Measurements from ENCODE around the gene FYTTD1.

FYTTD1 gene

DNA sequence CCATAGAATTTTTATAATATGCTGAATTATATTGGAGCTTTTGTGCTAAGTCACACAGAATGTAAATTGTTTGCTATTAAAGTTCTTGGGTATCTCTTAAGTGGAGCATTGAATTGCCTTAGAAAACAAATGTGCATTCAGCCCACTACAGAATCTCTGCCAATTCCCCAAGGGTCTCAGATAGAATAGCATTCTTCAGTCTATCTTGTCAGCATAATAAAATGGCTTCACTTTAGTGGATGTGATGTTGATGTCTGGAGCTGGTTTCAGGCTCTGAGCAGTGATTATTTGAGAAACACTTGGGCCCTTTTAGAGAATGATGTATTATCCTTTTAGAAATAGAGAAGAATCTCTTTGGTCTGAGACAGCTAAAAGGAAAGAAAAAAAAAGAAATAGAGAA is 86.6 kb downstream of the FYTTD1 start:
- no peak overlapping the region for H3K27ac ChIP-seq
- TF ChIP-seq, protein P1, sequence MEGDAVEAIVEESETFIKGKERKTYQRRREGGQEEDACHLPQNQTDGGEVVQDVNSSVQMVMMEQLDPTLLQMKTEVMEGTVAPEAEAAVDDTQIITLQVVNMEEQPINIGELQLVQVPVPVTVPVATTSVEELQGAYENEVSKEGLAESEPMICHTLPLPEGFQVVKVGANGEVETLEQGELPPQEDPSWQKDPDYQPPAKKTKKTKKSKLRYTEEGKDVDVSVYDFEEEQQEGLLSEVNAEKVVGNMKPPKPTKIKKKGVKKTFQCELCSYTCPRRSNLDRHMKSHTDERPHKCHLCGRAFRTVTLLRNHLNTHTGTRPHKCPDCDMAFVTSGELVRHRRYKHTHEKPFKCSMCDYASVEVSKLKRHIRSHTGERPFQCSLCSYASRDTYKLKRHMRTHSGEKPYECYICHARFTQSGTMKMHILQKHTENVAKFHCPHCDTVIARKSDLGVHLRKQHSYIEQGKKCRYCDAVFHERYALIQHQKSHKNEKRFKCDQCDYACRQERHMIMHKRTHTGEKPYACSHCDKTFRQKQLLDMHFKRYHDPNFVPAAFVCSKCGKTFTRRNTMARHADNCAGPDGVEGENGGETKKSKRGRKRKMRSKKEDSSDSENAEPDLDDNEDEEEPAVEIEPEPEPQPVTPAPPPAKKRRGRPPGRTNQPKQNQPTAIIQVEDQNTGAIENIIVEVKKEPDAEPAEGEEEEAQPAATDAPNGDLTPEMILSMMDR (IDR thresholded peaks at IDR 0.05): no peak
- TF ChIP-seq ZFX (IDR thresholded peaks at IDR 0.05; ENCODE audit: borderline replicate concordance): no peak
